Trophoblast cell (in vitro differentiated cells and primary cell): ENCODE data around the gene CAB39.
A peak's percentile ranks its signal among the peaks of the same experiment; 100 is the strongest.

Experiments
- DNase-seq, 2 donors: peaks; one replicate each; pipeline ENCODE4 v3.0.0-alpha.2; 2016
- H2AFZ ChIP-seq: 2 replicates; pipeline ENCODE4 v1.6.1; 2013; ENCODE audit warnings: low read length, moderate library complexity, mild to moderate bottlenecking; ENCODE audit not compliant: insufficient read depth, poor library complexity
- H2AK5ac ChIP-seq: 2 replicates; pipeline ENCODE4 v1.6.1; 2013; ENCODE audit warnings: mild to moderate bottlenecking, low read length
- H2BK120ac ChIP-seq: 2 replicates; pipeline ENCODE4 v1.6.1; 2013; ENCODE audit warnings: low read length, mild to moderate bottlenecking, moderate library complexity; ENCODE audit not compliant: insufficient read depth, poor library complexity
- H2BK12ac ChIP-seq: 2 replicates; pipeline ENCODE4 v1.6.1; 2013; ENCODE audit warnings: mild to moderate bottlenecking, low read length, moderate library complexity
- H2BK5ac ChIP-seq: 2 replicates; pipeline ENCODE4 v1.6.1; 2013; ENCODE audit warnings: low read length, low read depth, moderate library complexity, mild to moderate bottlenecking; ENCODE audit not compliant: poor library complexity
- H3K14ac ChIP-seq: 2 replicates; pipeline ENCODE4 v1.6.1; 2013; ENCODE audit warnings: mild to moderate bottlenecking, low read length
- H3K18ac ChIP-seq: 2 replicates; pipeline ENCODE4 v1.6.1; 2013; ENCODE audit warnings: mild to moderate bottlenecking, low read length
- H3K23ac ChIP-seq: 2 replicates; pipeline ENCODE4 v1.6.1; 2013; ENCODE audit warnings: low read length
- H3K27ac ChIP-seq: 2 replicates; pipeline ENCODE4 v1.5.1; 2013; ENCODE audit warnings: low read depth, mild to moderate bottlenecking, inconsistent platforms, low read length, moderate library complexity
- H3K27me3 ChIP-seq: 2 replicates; pipeline ENCODE4 v1.6.1; 2013; ENCODE audit warnings: inconsistent platforms, mild to moderate bottlenecking, low read length, moderate library complexity; ENCODE audit not compliant: insufficient read depth
- H3K36me3 ChIP-seq, 2 experiments: 1 replicate in 1 of 2; 2 replicates in 1 of 2; pipeline ENCODE4 v1.6.1; 2013; ENCODE audit warnings: low read length in 2 of 2, mild to moderate bottlenecking in 2 of 2, moderate library complexity in 1 of 2; ENCODE audit not compliant: insufficient read depth in 2 of 2, control insufficient read depth in 1 of 2
- H3K4ac ChIP-seq: 2 replicates; pipeline ENCODE4 v1.6.1; 2013; ENCODE audit warnings: low read depth, mild to moderate bottlenecking, low read length, moderate library complexity
- H3K4me1 ChIP-seq, 2 experiments: 1 replicate in 1 of 2; 2 replicates in 1 of 2; pipeline ENCODE4 v1.6.1; 2013; ENCODE audit warnings: low read length in 2 of 2, mild to moderate bottlenecking in 2 of 2, moderate library complexity in 1 of 2; ENCODE audit not compliant: insufficient read depth in 2 of 2, control insufficient read depth in 1 of 2
- H3K4me2 ChIP-seq: 2 replicates; pipeline ENCODE4 v1.6.1; 2013; ENCODE audit warnings: inconsistent platforms, mild to moderate bottlenecking, low read length, moderate library complexity
- H3K4me3 ChIP-seq: 2 replicates; pipeline ENCODE4 v1.5.1; 2013; ENCODE audit warnings: mild to moderate bottlenecking, low read depth, low read length, inconsistent platforms
- H3K79me1 ChIP-seq: one replicate; pipeline ENCODE4 v1.6.1; 2013; ENCODE audit warnings: low read length
- H3K79me2 ChIP-seq: 2 replicates; pipeline ENCODE4 v1.6.1; 2013; ENCODE audit warnings: low read length, mild to moderate bottlenecking; ENCODE audit not compliant: control insufficient read depth, insufficient read depth, poor library complexity
- H3K9ac ChIP-seq: 2 replicates; pipeline ENCODE4 v1.6.1; 2013; ENCODE audit warnings: mild to moderate bottlenecking, low read length
- H3K9me3 ChIP-seq: 2 replicates; pipeline ENCODE4 v1.6.1; 2013; ENCODE audit warnings: low read depth, mild to moderate bottlenecking, control low read depth, inconsistent platforms, low read length; ENCODE audit not compliant: insufficient read depth
- H4K12ac ChIP-seq: 2 replicates; pipeline ENCODE4 v1.6.1; 2013; ENCODE audit warnings: low read depth, mild to moderate bottlenecking, low read length, moderate library complexity
- H4K8ac ChIP-seq: 2 replicates; pipeline ENCODE4 v1.6.1; 2013; ENCODE audit warnings: low read depth, mild to moderate bottlenecking, low read length, moderate library complexity
- H4K91ac ChIP-seq: one replicate; pipeline ENCODE4 v1.6.1; 2013; ENCODE audit warnings: low read depth, mild to moderate bottlenecking, low read length, moderate library complexity
- WGBS: extraction: QIAGEN DNeasy Blood & Tissue Kit; methylation state at CpG from one replicate; pipeline ENCODE4 v1.1.7; 2013; ENCODE audit warnings: missing lambda C conversion rate; ENCODE audit not compliant: insufficient read length, insufficient coverage; ENCODE audit errors: extremely low coverage; 5-methylcytosine and 5-hydroxymethylcytosine counted together

CAB39 gene

GRCh38 chr2:230765611-230766300 is 53.1 kb downstream of the CAB39 start:
- no peak overlapping the region for H3K27ac ChIP-seq
- no peak overlapping the region for H3K4ac ChIP-seq
- WGBS, result no CpG with 5 or more reads among the region's 4 CpGs
- no peaks in the 10 kb centered on the region for H3K27me3 ChIP-seq
- H3K4me1 ChIP-seq, result peaks cover 3 to 8% of the 10 kb centered on the region in 2 experiments
- no peaks in the 10 kb centered on the region for H3K9me3 ChIP-seq
- no peak overlapping the region for H3K23ac ChIP-seq
- H2BK120ac ChIP-seq, result no peak overlapping the region
- H3K4me3 ChIP-seq, result no peak overlapping the region
- no peak overlapping the region for H2BK5ac ChIP-seq
- no peak overlapping the region for H3K14ac ChIP-seq
- H4K91ac ChIP-seq, result no peak overlapping the region
- H3K18ac ChIP-seq, result no peak overlapping the region
- no peak overlapping the region for H4K12ac ChIP-seq
- H4K8ac ChIP-seq, result no peak overlapping the region
- no peak overlapping the region for H2BK12ac ChIP-seq
- no peak overlapping the region for H3K9ac ChIP-seq
- H2AK5ac ChIP-seq, result no peak overlapping the region
- H3K36me3 ChIP-seq, result peaks cover 6 to 10% of the 10 kb centered on the region in 2 experiments
- no peaks in the 10 kb centered on the region for H3K79me2 ChIP-seq
- H3K79me1 ChIP-seq, result no peaks in the 10 kb centered on the region
- no peak overlapping the region for H3K4me2 ChIP-seq
- DNase-seq, result peak; percentile 26 to 58
- H2AFZ ChIP-seq, result no peak overlapping the region

- Histone ChIP-seq H3K79me2 (no peaks in the 10 kb centered on the region), H3K14ac (no peak overlapping the region), H3K9me3 (no peaks in the 10 kb centered on the region), H3K27me3 (no peaks in the 10 kb centered on the region), H3K23ac (no peak overlapping the region), H2AFZ (no peak overlapping the region), H3K27ac (no peak overlapping the region), H3K36me3 (peaks cover 4 to 6% of the 10 kb centered on the region in 2 experiments), H4K12ac (no peak overlapping the region), H3K18ac (no peak overlapping the region), H3K4ac (no peak overlapping the region), H2BK5ac (no peak overlapping the region), H2BK12ac (no peak overlapping the region), H3K9ac (no peak overlapping the region), H3K4me2 (no peak overlapping the region), H3K79me1 (no peaks in the 10 kb centered on the region), H4K8ac (no peak overlapping the region), H2AK5ac (no peak overlapping the region), H4K91ac (no peak overlapping the region), H2BK120ac (no peak overlapping the region), H3K4me3 (no peak overlapping the region), H3K4me1 (peaks cover 3 to 8% of the 10 kb centered on the region in 2 experiments)
- WGBS, result no CpG with 5 or more reads among the region's 2 CpGs
- DNase-seq, result no peak
These were observed 55.3 kb downstream of the CAB39 start for GRCh38 chr2:230767862-230768388.

GRCh38 chr2:230770804-230771203 is 58.2 kb downstream of the CAB39 start:
- Histone ChIP-seq H3K27ac (no peak overlapping the region), H3K36me3 (peaks cover 3 to 4% of the 10 kb centered on the region in 2 experiments), H3K9me3 (no peaks in the 10 kb centered on the region), H4K91ac (no peak overlapping the region), H3K23ac (no peak overlapping the region), H2AFZ (no peak overlapping the region), H3K4me3 (no peak overlapping the region), H2BK5ac (no peak overlapping the region), H3K18ac (no peak overlapping the region), H3K14ac (no peak overlapping the region), H3K79me1 (no peaks in the 10 kb centered on the region), H3K27me3 (no peaks in the 10 kb centered on the region), H3K4me1 (peaks cover 0 to 3% of the 10 kb centered on the region in 2 experiments), H3K4ac (no peak overlapping the region), H3K79me2 (no peaks in the 10 kb centered on the region), H2BK120ac (no peak overlapping the region), H2BK12ac (no peak overlapping the region), H3K9ac (no peak overlapping the region), H2AK5ac (no peak overlapping the region), H4K12ac (no peak overlapping the region), H4K8ac (no peak overlapping the region), H3K4me2 (no peak overlapping the region)
- DNase-seq, result peak in 1 of 2 donors; percentile 55
- WGBS, result no CpG with 5 or more reads among the region's 3 CpGs

GRCh38 chr2:230772156-230772555 is 59.5 kb downstream of the CAB39 start:
- no peaks in the 10 kb centered on the region for H3K9me3 ChIP-seq
- H3K14ac ChIP-seq, result no peak overlapping the region
- H2BK5ac ChIP-seq, result no peak overlapping the region
- no peak overlapping the region for H3K23ac ChIP-seq
- no peak overlapping the region for H4K12ac ChIP-seq
- H2AK5ac ChIP-seq, result no peak overlapping the region
- H3K79me2 ChIP-seq, result no peaks in the 10 kb centered on the region
- peaks cover 2% of the 10 kb centered on the region for H3K79me1 ChIP-seq
- no peak overlapping the region for H2AFZ ChIP-seq
- no peak overlapping the region for H3K27ac ChIP-seq
- no peaks in the 10 kb centered on the region for H3K36me3 ChIP-seq
- H3K9ac ChIP-seq, result no peak overlapping the region
- no peaks in the 10 kb centered on the region for H3K4me1 ChIP-seq
- no peaks in the 10 kb centered on the region for H3K27me3 ChIP-seq
- no peak overlapping the region for H4K91ac ChIP-seq
- no peak overlapping the region for H3K4me2 ChIP-seq
- H3K18ac ChIP-seq, result no peak overlapping the region
- H3K4me3 ChIP-seq, result no peak overlapping the region
- no peak overlapping the region for H2BK12ac ChIP-seq
- DNase-seq, result no peak
- no peak overlapping the region for H2BK120ac ChIP-seq
- no peak overlapping the region for H3K4ac ChIP-seq
- WGBS, result no CpG with 5 or more reads among the region's 2 CpGs
- no peak overlapping the region for H4K8ac ChIP-seq
